SH-SY5Y (cell line): ENCODE measurements around the gene SLC35D3.

Experiments
- GATA2 ChIP-seq: IDR thresholded peaks from 2 replicates; pipeline ENCODE4 v1.6.1; 2011; ENCODE audit warnings: mild to moderate bottlenecking, low read depth, low read length
- GATA3 ChIP-seq: IDR thresholded peaks from 2 replicates; pipeline ENCODE4 v1.6.1; 2011; ENCODE audit warnings: low read depth, mild to moderate bottlenecking, low read length, moderate library complexity

- TF ChIP-seq GATA2 = no peak
- no peak for TF ChIP-seq GATA3
Observed at GRCh38 chr6:136958168-136958567, 36.1 kb downstream of the SLC35D3 start.
